OCI-LY7 (cell line): ENCODE data around the gene LRBA. TPM values are rescaled to one million over a fixed set of nuclear protein-coding genes. Genes with fewer than 3 reads are reported as not detected.

Source experiments
- BruUV-seq: library from RNA; stranded (reverse); fragments of 400-500 nt; replicated peaks from 2 replicates; lab custom pipeline; 2021; lab: Mats Ljungman, UMichigan
- CTCF ChIA-PET: fragments of 300-600 bp; sonication (Branson Sonifier 250); formaldehyde crosslinking; loops from one replicate; lab custom pipeline; 2022; ENCODE audit warnings: antibody characterized with exemption; ENCODE audit not compliant: unreplicated experiment; lab: Charles Lee
- POLR2A ChIA-PET: fragments of 300-600 bp; sonication (Branson Sonifier 250); formaldehyde crosslinking; loops from one replicate; lab custom pipeline; 2022; ENCODE audit warnings: antibody characterized with exemption; lab: Charles Lee
- DNase-seq: peaks from one replicate; pipeline ENCODE4 v3.0.0-alpha.2; 2015; ENCODE audit warnings: low spot score
- H2AFZ ChIP-seq: fragments of 200-600 bp; sonication (generic), shearing (Covaris generic); 2 replicates; pipeline ENCODE4 v1.6.1; 2014; ENCODE audit warnings: mild to moderate bottlenecking, antibody characterized with exemption, low read length, moderate library complexity
- H3K27ac ChIP-seq: fragments of 200-600 bp; sonication (generic); 2 replicates; pipeline ENCODE4 v1.5.1; 2014; ENCODE audit warnings: mixed run types, low read depth, mild to moderate bottlenecking, moderate library complexity, low read length, inconsistent platforms; ENCODE audit not compliant: poor library complexity, severe bottlenecking
- H3K36me3 ChIP-seq: fragments of 200-600 bp; sonication (generic); 2 replicates; pipeline ENCODE4 v1.6.1; 2014; ENCODE audit warnings: mild to moderate bottlenecking, antibody characterized with exemption, low read length, moderate library complexity, mixed read lengths; ENCODE audit not compliant: insufficient read depth
- H3K4me1 ChIP-seq: fragments of 200-600 bp; sonication (generic); 2 replicates; pipeline ENCODE4 v1.5.1; 2014; ENCODE audit warnings: mild to moderate bottlenecking, low read length; ENCODE audit not compliant: insufficient read depth, poor library complexity, severe bottlenecking
- H3K4me2 ChIP-seq: fragments of 200-600 bp; sonication (generic); 2 replicates; pipeline ENCODE4 v1.6.1; 2014; ENCODE audit warnings: mild to moderate bottlenecking, low read length
- H3K4me3 ChIP-seq: fragments of 200-600 bp; sonication (generic); 2 replicates; pipeline ENCODE4 v1.5.1; 2014; ENCODE audit warnings: mild to moderate bottlenecking, low read depth, low read length; ENCODE audit not compliant: poor library complexity, severe bottlenecking
- H3K79me2 ChIP-seq: fragments of 200-600 bp; sonication (generic); 2 replicates; pipeline ENCODE4 v1.6.1; 2016; ENCODE audit warnings: low read depth, mild to moderate bottlenecking, low read length, moderate library complexity, mixed read lengths; ENCODE audit not compliant: insufficient read depth
- H3K9me2 ChIP-seq: fragments of 200-600 bp; sonication (generic); 2 replicates; pipeline ENCODE4 v1.6.1; 2016; ENCODE audit warnings: mild to moderate bottlenecking, low read length, mixed read lengths; ENCODE audit not compliant: insufficient read depth
- H3K9me3 ChIP-seq: fragments of 200-600 bp; sonication (generic); 2 replicates; pipeline ENCODE4 v1.6.1; 2014; ENCODE audit warnings: mild to moderate bottlenecking, mixed run types, low read length, mixed read lengths
- H4K20me1 ChIP-seq: fragments of 200-600 bp; sonication (generic); 2 replicates; pipeline ENCODE4 v1.6.1; 2014; ENCODE audit warnings: mild to moderate bottlenecking, antibody characterized with exemption, low read length, moderate library complexity, mixed read lengths; ENCODE audit not compliant: insufficient read depth
- EZH2phosphoT487 ChIP-seq: fragments of 200-600 bp; sonication (generic); IDR thresholded peaks from 2 replicates; pipeline ENCODE4 v1.6.1; 2018; ENCODE audit warnings: low read depth, borderline replicate concordance, mild to moderate bottlenecking, mixed run types, antibody characterized with exemption, low read length, moderate library complexity, mixed read lengths
- intact Hi-C: fragments of 100-400 bp; cut with micrococcal nuclease; formaldehyde crosslinking; loops from one replicate; pipeline ENCODE4 v1.10.0; 2022; ENCODE audit not compliant: unreplicated experiment
- total RNA-seq, 2 experiments: library from RNA; depleted of rRNA in 1 of 2; stranded (reverse); fragments of >200 nt in 1 of 2; shearing (Covaris generic) in 1 of 2; gene quantifications; 2 replicates each; pipeline ENCODE4 v1.2.3, GENCODE V29; 2014 to 2022
- TF ChIP-seq, protein P1 (sequence below): fragments of 200-600 bp; sonication (generic); conservative IDR thresholded peaks from 2 replicates; pipeline ENCODE4 v1.5.1; 2014; ENCODE audit warnings: mild to moderate bottlenecking, antibody characterized with exemption, low read length, moderate library complexity, mixed read lengths

The LRBA gene
- total RNA-seq, 2 experiments from 2014 or later: 60.4 to 66.7 TPM

GRCh38 chr4:150280081-150280895 is 734.8 kb downstream of the LRBA start:
- H3K36me3 ChIP-seq: no peaks in the 10 kb centered on the region
- POLR2A ChIA-PET: interaction anchor here (0.7 to 1.0 kb wide), 2 partner anchors 14 to 58 kb away, joined by 3 to 4 read pairs; no protein-coding TSS in a partner anchor
- H3K4me3 ChIP-seq: no peak overlapping the region
- no peak overlapping the region for H3K4me2 ChIP-seq
- intact Hi-C loops: no loop called here
- TF ChIP-seq, protein P1, sequence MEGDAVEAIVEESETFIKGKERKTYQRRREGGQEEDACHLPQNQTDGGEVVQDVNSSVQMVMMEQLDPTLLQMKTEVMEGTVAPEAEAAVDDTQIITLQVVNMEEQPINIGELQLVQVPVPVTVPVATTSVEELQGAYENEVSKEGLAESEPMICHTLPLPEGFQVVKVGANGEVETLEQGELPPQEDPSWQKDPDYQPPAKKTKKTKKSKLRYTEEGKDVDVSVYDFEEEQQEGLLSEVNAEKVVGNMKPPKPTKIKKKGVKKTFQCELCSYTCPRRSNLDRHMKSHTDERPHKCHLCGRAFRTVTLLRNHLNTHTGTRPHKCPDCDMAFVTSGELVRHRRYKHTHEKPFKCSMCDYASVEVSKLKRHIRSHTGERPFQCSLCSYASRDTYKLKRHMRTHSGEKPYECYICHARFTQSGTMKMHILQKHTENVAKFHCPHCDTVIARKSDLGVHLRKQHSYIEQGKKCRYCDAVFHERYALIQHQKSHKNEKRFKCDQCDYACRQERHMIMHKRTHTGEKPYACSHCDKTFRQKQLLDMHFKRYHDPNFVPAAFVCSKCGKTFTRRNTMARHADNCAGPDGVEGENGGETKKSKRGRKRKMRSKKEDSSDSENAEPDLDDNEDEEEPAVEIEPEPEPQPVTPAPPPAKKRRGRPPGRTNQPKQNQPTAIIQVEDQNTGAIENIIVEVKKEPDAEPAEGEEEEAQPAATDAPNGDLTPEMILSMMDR: no peak
- no peak for TF ChIP-seq EZH2phosphoT487
- H3K4me1 ChIP-seq: no peaks in the 10 kb centered on the region
- no peaks in the 10 kb centered on the region for H3K9me2 ChIP-seq
- no TSS peak for BruUV-seq
- no peak overlapping the region for H2AFZ ChIP-seq
- CTCF ChIA-PET: no interaction called here
- DNase-seq: no peak
- H4K20me1 ChIP-seq: no peaks in the 10 kb centered on the region
- no peaks in the 10 kb centered on the region for H3K79me2 ChIP-seq
- no peaks in the 10 kb centered on the region for H3K9me3 ChIP-seq
- H3K27ac ChIP-seq: no peak overlapping the region

- ChIA-PET CTCF (no interaction called here), POLR2A (no interaction called here)
- H3K4me3 ChIP-seq: no peak overlapping the region
- H3K4me2 ChIP-seq: no peak overlapping the region
- DNase-seq: no peak
- no peaks in the 10 kb centered on the region for H4K20me1 ChIP-seq
- H3K4me1 ChIP-seq: no peaks in the 10 kb centered on the region
- no peaks in the 10 kb centered on the region for H3K9me3 ChIP-seq
- H2AFZ ChIP-seq: no peak overlapping the region
- BruUV-seq: no TSS peak
- intact Hi-C loops: no loop called here
- TF ChIP-seq, protein P1: no peak
- TF ChIP-seq EZH2phosphoT487: no peak
- H3K9me2 ChIP-seq: no peaks in the 10 kb centered on the region
- no peaks in the 10 kb centered on the region for H3K36me3 ChIP-seq
- no peak overlapping the region for H3K27ac ChIP-seq
- H3K79me2 ChIP-seq: no peaks in the 10 kb centered on the region
Observed at GRCh38 chr4:150278206-150278605, 736.9 kb downstream of the LRBA start.

GRCh38 chr4:150268444-150268843 is 746.6 kb downstream of the LRBA start:
- ChIA-PET CTCF (no interaction called here), POLR2A (no interaction called here)
- no peak for TF ChIP-seq EZH2phosphoT487
- TF ChIP-seq, protein P1: no peak
- no peaks in the 10 kb centered on the region for H3K4me1 ChIP-seq
- H4K20me1 ChIP-seq: no peaks in the 10 kb centered on the region
- BruUV-seq: no TSS peak
- no peak overlapping the region for H3K4me3 ChIP-seq
- no peaks in the 10 kb centered on the region for H3K36me3 ChIP-seq
- H3K9me2 ChIP-seq: no peaks in the 10 kb centered on the region
- H2AFZ ChIP-seq: no peak overlapping the region
- no peaks in the 10 kb centered on the region for H3K9me3 ChIP-seq
- H3K27ac ChIP-seq: no peak overlapping the region
- no peaks in the 10 kb centered on the region for H3K79me2 ChIP-seq
- DNase-seq: no peak
- intact Hi-C loops: no loop called here
- no peak overlapping the region for H3K4me2 ChIP-seq
